ENCODE results near the gene MYO15B.

The MYO15B gene

DNA sequence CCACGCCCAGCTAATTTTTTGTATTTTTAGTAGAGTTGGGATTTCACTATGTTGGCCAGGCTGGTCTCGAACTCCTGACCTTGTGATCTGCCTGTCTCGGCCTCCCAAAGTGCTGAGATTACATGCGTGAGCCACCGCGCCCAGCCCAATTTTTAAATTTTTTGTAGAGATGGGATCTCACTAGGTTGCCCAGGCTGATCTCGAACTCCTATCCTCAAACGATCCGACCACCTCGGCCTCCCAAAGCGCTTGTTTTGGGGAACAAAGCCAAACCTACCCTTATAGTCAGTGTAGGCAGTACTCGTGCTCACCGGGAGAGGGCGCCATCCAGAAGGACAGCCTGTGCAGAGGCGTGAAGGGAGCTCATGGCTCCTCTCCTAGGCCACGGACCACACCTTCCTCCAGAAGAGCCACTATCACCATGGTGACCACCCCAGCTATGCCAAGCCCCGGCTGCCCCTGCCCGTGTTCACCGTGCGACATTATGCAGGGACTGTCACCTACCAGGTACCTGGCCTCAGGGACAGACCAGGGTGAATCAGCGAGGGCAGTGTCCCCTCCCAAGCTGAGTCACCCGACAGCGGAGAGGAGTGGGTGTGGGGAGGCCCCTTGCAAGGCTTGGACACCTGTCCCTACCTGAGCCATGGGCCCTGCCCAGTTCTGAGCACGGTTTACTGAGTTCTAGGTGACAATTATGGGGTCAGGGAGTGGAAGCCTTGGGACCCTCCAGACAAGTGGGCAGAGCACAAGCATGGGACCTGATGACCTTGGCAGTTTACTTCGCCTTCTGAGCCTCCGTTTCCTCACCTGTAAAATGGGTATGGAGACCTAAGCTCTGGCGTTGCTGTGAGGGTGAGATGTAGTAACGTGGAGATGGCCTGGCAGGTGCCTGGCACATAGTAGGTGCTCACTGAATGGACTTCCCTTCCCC, 13.7 kb downstream of the MYO15B start:
- DNase-seq (ENCODE audit: low spot score in 2 of 2) (peak; percentile 58 to 86), ATAC-seq (peak; percentile 74)
- Mint-ChIP-seq H3K4me3 (no peak overlapping the region), H3K4me1 (peaks cover 6% of the 10 kb centered on the region), H3K36me3 (no peaks in the 10 kb centered on the region), H3K9me3 (no peaks in the 10 kb centered on the region), H3K27ac (no peak overlapping the region)

DNA sequence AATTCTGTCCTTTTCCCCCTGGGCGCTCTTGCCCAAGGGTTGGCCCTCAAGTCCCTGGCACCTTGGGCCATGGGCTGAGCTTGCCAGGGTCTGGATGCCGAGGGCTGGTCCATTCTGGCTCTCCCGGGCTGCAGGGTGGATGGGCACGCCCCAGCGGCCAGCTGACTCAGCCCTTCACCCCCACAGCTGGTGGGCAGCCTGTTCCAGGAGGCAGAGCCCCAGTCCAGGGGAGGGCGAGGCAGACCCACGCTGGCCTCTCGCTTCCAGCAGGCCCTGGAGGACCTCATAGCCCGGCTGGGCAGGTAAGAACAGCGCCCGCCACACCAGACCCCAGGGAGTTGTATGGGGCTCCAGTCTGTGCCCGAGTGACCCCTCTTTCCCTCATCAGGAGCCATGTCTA, 15.0 kb downstream of the MYO15B start:
- Mint-ChIP-seq H3K27ac (peak overlapping the region; percentile 58), H3K4me3 (no peak overlapping the region), H3K9me3 (no peaks in the 10 kb centered on the region), H3K4me1 (peaks cover 11% of the 10 kb centered on the region), H3K36me3 (no peaks in the 10 kb centered on the region)
- ATAC-seq (no peak), DNase-seq (ENCODE audit: low spot score in 2 of 2) (no peak)

DNA sequence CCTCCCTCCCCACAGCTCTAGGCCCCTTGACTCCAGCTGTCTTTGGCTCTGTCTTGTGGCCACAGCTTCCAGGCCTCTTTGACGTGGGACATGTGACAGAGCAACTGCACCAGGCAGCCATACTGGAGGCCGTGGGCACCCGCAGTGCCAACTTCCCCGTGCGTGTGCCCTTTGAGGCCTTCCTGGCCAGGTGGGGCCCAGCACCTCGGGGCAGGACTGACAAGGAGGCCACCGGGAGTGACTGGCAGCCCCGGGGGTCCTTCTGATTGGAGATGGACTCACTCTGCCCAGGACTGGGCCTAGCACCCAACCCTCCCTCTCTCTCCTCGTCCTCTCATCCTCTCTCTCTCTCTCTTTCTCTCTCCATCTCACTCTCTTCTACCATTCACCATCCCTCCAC, 15.5 kb downstream of the MYO15B start:
- no peak for ATAC-seq
- Mint-ChIP-seq H3K9me3 (no peaks in the 10 kb centered on the region), H3K4me3 (no peak overlapping the region), H3K36me3 (no peaks in the 10 kb centered on the region), H3K4me1 (peaks cover 11% of the 10 kb centered on the region), H3K27ac (peak overlapping the region; percentile 1)
- DNase-seq (ENCODE audit: low spot score in 2 of 2) = no peak

DNA sequence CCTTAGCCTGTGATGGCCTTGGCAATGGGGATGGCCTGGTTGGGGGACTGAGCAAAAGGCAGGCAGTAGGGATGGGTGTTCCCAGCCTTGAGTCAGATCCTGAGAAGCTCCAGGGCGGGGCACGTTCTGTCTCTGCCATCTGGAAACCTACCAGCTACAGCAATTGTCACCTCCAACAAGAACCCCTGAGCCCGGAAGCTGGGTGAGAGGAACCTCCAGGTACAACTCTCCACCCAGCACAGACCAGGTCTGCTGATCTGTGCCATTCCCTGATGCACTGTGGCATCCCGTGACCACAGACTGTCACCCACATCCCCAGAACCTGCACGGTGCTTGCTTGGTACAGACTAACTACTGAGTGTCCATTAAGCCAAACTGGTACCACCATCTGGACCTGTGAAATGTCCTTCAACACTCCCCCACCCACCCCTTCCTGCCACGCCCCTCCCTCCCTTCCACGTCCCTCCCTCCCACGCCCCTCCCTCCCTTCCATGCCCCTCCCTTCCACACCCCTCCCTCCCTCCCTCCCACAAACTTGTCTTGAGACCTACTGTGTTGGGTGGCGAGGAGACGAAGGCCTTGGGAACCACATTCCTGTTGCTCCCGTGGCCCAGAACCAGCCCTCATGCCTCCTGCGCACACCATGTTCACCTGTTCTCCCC, 16.6 kb downstream of the MYO15B start:
- DNase-seq (ENCODE audit: low spot score in 2 of 2) = no peak
- peak; percentile 41 for ATAC-seq
- Mint-ChIP-seq H3K27ac (peak overlapping the region; percentile 1), H3K9me3 (no peaks in the 10 kb centered on the region), H3K4me3 (no peak overlapping the region), H3K4me1 (peaks cover 11% of the 10 kb centered on the region), H3K36me3 (no peaks in the 10 kb centered on the region)

DNA sequence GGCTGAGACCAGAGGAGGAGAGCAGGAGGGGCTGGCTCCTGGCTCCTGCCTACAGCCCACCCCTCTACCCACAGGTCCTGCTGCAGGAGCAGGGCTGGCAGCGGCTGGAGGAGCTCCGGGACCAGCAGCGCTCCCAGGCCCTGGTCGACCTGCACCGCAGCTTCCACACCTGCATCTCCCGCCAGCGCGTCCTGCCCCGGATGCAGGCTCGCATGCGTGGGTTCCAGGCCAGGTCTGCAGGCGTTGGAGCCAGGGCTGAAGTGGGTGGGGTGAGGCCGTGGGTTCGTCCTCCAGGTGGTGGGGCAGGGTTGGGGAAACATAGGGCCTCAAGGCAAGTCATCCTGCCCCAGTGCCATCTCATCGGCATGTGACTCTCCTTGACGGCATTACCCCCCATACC, 18.2 kb downstream of the MYO15B start:
- Mint-ChIP-seq H3K4me1 (peaks cover 11% of the 10 kb centered on the region), H3K9me3 (no peaks in the 10 kb centered on the region), H3K36me3 (no peaks in the 10 kb centered on the region), H3K27ac (no peak overlapping the region), H3K4me3 (no peak overlapping the region)
- DNase-seq (ENCODE audit: low spot score in 2 of 2) (no peak), ATAC-seq (no peak)

DNA sequence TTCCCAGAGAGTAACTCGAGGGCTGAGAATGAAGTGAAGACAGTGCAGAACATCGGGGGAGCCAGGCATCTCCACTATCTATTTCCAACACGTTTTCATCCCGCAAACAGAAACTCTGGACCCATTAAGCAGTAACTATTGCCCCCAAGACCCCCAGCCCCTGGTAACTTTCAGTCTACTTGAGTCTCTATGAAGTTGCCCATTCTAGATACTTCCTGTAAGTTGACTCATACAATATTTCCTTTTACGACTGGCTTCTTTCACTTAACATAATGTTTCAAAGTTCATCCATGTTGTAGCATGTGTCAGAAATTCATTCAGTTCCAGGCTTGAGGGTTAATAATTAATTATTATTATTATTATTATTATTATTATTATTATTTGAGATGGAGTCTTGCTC, 19.5 kb downstream of the MYO15B start:
- DNase-seq (ENCODE audit: low spot score in 2 of 2) (no peak), ATAC-seq (no peak)
- Mint-ChIP-seq H3K27ac (no peak overlapping the region), H3K9me3 (no peaks in the 10 kb centered on the region), H3K4me1 (peaks cover 5% of the 10 kb centered on the region), H3K36me3 (no peaks in the 10 kb centered on the region), H3K4me3 (no peak overlapping the region)

DNA sequence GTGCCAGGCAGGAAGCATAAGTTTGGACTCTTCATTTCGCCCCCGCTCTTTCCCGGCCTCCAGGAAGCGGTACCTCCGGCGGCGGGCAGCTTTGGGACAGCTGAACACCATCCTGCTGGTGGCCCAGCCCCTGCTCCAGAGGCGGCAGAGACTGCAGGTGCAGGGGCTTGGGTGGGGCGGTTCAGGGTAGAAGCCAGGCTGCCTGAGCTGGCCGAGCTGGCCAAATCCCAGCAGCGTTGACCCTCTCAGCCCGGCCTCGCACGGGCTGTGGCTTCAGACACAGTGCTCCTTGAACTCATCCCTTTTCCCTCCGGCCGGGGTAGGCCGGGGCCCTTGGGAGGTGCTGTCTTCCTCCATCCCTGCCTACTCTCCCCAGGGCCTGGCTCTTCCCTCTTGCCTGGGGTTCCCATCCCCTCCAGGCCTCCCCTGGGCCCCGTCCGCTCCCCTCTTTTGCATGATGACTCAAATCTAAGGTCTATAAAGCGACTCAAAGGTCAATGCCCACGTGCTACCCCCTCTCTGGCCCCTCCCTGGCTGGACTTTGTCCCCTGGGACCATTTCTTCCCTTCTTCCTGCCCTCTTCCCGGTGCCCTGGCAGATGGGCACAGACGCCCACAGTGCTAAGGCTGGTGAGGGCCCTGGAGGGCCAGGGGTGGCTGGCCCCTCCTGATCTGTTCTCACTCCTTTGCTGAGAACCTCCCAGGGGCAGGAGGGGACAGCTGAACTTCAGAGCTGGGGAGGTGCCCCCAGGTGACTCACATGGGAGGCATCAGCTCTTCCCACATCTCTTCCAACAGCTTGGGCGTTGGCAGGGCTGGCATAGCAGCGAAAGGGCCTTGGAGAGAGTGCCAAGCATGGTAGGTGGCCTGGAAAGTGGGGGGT, 22.7 kb downstream of the MYO15B start:
- no peaks in the 10 kb centered on the region for H3K9me3 Mint-ChIP-seq
- peak; percentile 14 for ATAC-seq
- H3K4me1 Mint-ChIP-seq = peaks cover 5% of the 10 kb centered on the region
- H3K36me3 Mint-ChIP-seq = no peaks in the 10 kb centered on the region
- H3K4me3 Mint-ChIP-seq = no peak overlapping the region
- DNase-seq (ENCODE audit: low spot score in 2 of 2) = no peak
- H3K27ac Mint-ChIP-seq = no peak overlapping the region

DNA sequence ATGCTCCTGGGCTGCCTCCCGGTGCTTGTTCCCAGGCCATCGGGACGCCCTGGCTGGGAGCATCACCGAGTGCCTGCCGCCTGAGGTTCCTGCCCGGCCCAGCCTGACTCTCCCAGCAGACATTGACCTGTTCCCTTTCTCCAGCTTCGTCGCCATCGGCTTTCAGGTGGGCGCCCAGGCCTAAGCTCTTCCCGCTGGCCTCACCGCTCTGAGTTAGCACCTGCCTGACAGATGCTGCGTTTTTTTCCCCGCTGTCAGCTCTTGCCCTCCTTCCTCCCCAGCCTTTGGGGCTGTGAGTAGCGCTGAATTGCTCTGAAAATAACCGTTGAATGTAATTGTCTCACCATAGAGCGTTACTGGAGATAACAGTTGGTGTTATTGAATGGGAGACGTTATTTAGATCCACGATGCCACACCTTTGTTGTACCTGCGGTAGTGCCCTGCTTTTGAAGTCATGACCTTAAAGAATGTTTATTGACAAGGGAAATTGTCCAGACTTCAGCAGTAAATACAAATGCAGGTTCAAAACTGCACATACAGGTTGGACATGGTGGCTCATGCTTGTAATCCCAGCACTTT, 24.3 kb downstream of the MYO15B start:
- ATAC-seq (no peak), DNase-seq (ENCODE audit: low spot score in 2 of 2) (no peak)
- H3K4me1 Mint-ChIP-seq = peaks cover 2% of the 10 kb centered on the region
- no peaks in the 10 kb centered on the region for H3K9me3 Mint-ChIP-seq
- H3K27ac Mint-ChIP-seq = no peak overlapping the region
- no peak overlapping the region for H3K4me3 Mint-ChIP-seq
- H3K36me3 Mint-ChIP-seq = no peaks in the 10 kb centered on the region

DNA sequence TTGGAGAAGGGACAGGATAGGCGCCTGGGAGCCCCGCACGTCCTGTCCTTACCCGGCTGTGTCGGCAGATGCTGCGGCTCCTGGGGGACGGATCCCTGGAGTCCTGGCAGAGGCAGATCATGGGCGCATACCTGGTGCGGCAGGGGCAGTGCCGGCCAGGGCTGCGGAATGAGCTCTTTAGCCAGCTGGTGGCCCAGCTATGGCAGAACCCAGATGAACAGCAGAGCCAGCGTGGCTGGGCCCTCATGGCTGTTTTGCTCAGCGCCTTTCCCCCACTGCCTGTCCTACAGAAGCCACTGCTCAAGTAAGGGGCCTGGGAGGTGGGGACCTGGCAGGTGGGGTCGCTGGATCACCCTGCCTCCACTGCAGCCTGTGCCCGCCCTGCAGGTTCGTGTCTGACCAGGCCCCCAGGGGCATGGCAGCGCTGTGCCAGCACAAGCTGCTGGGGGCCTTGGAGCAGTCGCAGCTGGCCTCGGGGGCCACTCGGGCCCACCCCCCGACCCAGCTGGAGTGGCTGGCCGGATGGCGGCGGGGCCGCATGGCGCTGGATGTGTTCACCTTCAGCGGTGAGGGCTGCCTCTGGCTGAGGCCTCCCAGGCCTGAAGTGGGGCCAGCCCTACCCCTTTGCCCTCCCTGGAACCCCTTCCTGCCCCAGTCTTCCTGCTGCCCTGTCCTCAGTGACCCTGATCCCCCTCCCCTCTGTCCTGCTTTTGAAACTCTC, 25.5 kb downstream of the MYO15B start:
- ATAC-seq (no peak), DNase-seq (ENCODE audit: low spot score in 2 of 2) (no peak)
- Mint-ChIP-seq H3K4me1 (no peaks in the 10 kb centered on the region), H3K9me3 (no peaks in the 10 kb centered on the region), H3K4me3 (no peak overlapping the region), H3K36me3 (no peaks in the 10 kb centered on the region), H3K27ac (no peak overlapping the region)

DNA sequence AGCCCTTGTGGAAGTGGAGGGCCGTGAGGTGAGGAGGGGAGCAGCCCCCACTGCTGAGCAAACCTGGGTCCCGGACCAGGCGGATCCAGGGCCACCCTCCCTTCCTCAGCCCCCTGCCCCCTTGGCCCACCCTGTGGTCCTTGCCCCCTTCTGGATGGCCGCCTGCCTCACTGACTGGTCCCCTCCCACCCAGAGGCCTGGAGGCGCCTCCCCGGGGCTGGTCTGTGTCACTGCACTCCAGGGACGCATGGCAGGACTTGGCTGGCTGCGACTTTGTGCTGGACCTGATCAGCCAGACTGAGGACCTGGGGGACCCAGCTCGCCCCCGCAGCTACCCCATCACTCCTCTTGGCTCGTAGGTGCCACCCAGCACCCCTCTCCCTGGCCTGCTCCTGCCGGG, 26.4 kb downstream of the MYO15B start:
- ATAC-seq = no peak
- Mint-ChIP-seq H3K36me3 (no peaks in the 10 kb centered on the region), H3K9me3 (no peaks in the 10 kb centered on the region), H3K4me3 (no peak overlapping the region), H3K4me1 (no peaks in the 10 kb centered on the region), H3K27ac (no peak overlapping the region)
- DNase-seq (ENCODE audit: low spot score in 2 of 2) = no peak

DNA sequence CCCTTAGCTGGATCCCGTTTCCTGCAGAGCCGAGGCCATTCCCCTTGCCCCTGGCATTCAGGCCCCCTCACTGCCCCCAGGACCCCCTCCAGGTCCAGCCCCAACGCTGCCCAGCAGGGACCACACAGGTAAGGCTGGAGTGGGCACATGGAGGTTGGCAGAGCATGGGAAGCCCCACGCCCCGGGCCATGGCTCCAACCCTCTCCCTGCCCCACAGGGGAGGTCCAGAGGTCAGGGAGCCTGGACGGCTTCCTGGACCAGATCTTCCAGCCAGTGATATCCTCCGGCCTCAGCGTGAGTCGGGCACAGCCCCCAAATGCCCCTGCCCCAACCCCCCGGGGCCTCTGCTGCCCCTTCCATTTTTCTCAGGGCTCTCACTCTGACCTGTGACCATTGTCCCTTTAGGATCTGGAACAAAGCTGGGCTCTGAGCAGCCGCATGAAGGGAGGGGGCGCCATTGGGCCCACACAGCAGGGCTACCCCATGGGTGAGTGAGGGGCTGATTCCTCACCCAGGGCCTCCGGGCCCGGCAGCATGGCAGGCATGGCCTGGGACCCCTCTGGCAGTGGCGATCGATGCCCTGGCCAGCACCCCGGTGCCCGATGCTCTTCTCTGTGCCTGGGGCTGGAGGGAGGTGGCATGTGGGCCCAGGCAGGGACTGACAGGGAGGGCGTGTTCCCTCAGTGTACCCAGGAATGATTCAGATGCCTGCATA, 27.1 kb downstream of the MYO15B start:
- ATAC-seq = no peak
- no peak overlapping the region for H3K4me3 Mint-ChIP-seq

DNA sequence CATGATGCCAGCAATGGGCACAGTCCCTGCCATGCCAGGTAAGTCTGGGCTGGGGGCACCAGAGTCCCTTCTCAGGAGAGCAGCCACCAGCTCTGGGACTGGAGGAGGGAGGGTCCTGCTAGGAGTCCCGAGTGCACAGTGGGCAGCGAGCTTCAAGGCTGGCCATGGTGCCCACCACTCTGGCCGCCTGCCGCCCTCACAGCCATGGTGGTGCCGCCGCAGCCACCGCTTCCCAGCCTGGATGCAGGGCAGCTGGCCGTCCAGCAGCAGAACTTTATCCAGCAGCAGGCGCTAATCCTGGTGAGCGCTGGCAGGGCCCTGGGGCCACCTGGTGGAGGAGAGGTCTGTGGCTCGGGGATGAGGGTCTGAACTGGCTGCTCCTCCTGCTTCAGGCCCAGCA, 27.7 kb downstream of the MYO15B start:
- Mint-ChIP-seq H3K36me3 (no peaks in the 10 kb centered on the region), H3K9me3 (no peaks in the 10 kb centered on the region)
- ATAC-seq = no peak

More for the DNA sequence above, 27.1 kb downstream of the MYO15B start:
- Mint-ChIP-seq H3K4me1 (no peaks in the 10 kb centered on the region), H3K27ac (no peak overlapping the region), H3K9me3 (no peaks in the 10 kb centered on the region), H3K36me3 (no peaks in the 10 kb centered on the region)
- DNase-seq (ENCODE audit: low spot score in 2 of 2) = no peak

DNA sequence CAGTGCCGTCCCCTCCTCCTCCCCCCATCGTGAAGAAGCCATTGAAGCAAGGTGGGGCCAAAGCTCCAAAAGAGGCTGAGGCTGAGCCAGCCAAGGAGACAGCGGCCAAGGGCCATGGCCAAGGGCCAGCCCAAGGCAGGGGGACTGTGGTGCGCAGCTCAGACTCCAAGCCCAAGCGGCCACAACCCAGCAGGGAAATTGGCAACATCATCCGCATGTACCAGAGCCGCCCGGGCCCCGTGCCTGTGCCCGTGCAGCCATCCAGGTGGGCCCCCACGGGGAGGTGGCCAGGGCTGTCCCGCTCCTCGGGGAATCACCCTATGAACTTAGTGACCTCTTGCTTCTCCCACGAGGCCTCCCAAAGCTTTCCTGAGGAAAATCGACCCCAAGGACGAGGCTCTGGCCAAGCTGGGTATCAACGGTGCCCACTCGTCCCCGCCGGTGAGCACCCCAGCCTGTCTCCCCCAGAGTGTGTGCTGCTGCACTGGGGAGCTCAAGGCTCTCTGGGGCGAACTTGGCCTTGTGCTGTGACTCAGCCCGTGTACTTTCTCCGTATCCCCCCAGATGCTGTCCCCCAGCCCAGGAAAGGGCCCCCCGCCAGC, 29.0 kb downstream of the MYO15B start:
- Mint-ChIP-seq H3K36me3 (no peaks in the 10 kb centered on the region), H3K9me3 (no peaks in the 10 kb centered on the region), H3K4me3 (no peak overlapping the region), H3K4me1 (no peaks in the 10 kb centered on the region), H3K27ac (no peak overlapping the region)
- no peak for DNase-seq (ENCODE audit: low spot score in 2 of 2)
- ATAC-seq = no peak

More for the DNA sequence above, 27.7 kb downstream of the MYO15B start:
- H3K4me3 Mint-ChIP-seq = no peak overlapping the region
- DNase-seq (ENCODE audit: low spot score in 2 of 2) = no peak
- H3K27ac Mint-ChIP-seq = no peak overlapping the region
- H3K4me1 Mint-ChIP-seq = no peaks in the 10 kb centered on the region

DNA sequence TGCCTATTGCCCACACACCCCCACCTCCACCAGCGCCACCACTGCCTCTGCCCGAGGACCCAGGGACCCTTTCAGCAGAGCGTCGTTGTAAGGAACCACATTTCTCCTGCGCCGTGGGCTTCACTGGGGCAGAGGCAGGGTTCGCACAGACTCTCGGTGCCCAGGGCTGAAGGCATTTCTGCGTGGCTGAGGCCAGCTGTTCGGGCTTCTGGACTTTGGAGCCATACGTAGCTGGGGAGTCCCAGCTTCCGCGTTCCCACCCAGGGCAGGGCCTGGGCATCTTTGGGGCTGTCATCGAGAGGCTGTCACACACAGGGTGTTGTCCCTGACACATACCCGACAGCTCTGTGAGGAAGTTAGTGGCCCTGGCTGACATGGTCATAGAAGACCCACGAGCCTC, 29.6 kb downstream of the MYO15B start:
- no peaks in the 10 kb centered on the region for H3K9me3 Mint-ChIP-seq
- H3K27ac Mint-ChIP-seq = no peak overlapping the region
- ATAC-seq (no peak), DNase-seq (ENCODE audit: low spot score in 2 of 2) (no peak)
- H3K36me3 Mint-ChIP-seq = no peaks in the 10 kb centered on the region
- H3K4me1 Mint-ChIP-seq = no peaks in the 10 kb centered on the region
- no peak overlapping the region for H3K4me3 Mint-ChIP-seq

Data from stimulated activated effector memory CD8-positive, alpha-beta T cell treated with anti-CD3 and anti-CD28 coated beads, Interleukin-12 subunit alpha, Interleukin-12 subunit beta, amount 100 ng/mL, for 72 hours (primary cell).